Measurements from ENCODE around the gene MICAL3. TPM values are rescaled to one million over a fixed set of nuclear protein-coding genes. Genes with fewer than 3 reads are reported as not detected.

MICAL3 gene
- total RNA-seq, 6 experiments from 2014 or later = 31.5 to 61.8 (median 48.2) TPM

GRCh38 chr22:17946662-17947367 lies 77.5 kb downstream of the MICAL3 start:
- Histone ChIP-seq H3K4me3 (no peak overlapping the region), H3K4me1 (peaks cover 0 to 13% (median 3%) of the 10 kb centered on the region in 4 donors), H3K9me3 (no peaks in the 10 kb centered on the region), H3K36me3 (no peaks in the 10 kb centered on the region), H3K27me3 (no peaks in the 10 kb centered on the region), H3K27ac (no peak overlapping the region)
- ATAC-seq (no peak), DNase-seq (no peak)
- no peak for TF ChIP-seq POLR2A (IDR thresholded peaks at IDR 0.05)
- TF ChIP-seq CTCF (IDR thresholded peaks at IDR 0.05) = no peak
- 62% methylated on average over 4 of the region's 9 CpGs for WGBS (ENCODE audit: insufficient coverage, low coverage, low lambda C conversion rate, missing lambda C conversion rate)
- intact Hi-C loops (cut with DNase I) = no loop called here

- intact Hi-C loops (cut with DNase I) = no loop called here
- ATAC-seq (no peak), DNase-seq (no peak)
- WGBS (ENCODE audit: insufficient coverage, low coverage, low lambda C conversion rate, missing lambda C conversion rate) = 80% methylated on average over 9 of the region's 16 CpGs
- Histone ChIP-seq H3K9me3 (no peaks in the 10 kb centered on the region), H3K36me3 (no peaks in the 10 kb centered on the region), H3K27me3 (no peaks in the 10 kb centered on the region), H3K27ac (no peak overlapping the region), H3K4me1 (peaks cover 0 to 6% (median 3%) of the 10 kb centered on the region in 4 donors), H3K4me3 (no peak overlapping the region)
- TF ChIP-seq CTCF (IDR thresholded peaks at IDR 0.05) = no peak
- TF ChIP-seq POLR2A (IDR thresholded peaks at IDR 0.05) = no peak
Observed at GRCh38 chr22:17945888-17946648, 78.3 kb downstream of the MICAL3 start.

GRCh38 chr22:17945156-17945887 lies 79.0 kb downstream of the MICAL3 start:
- TF ChIP-seq POLR2A (IDR thresholded peaks at IDR 0.05) (no peak), CTCF (IDR thresholded peaks at IDR 0.05) (no peak)
- ATAC-seq (no peak), DNase-seq (no peak)
- 93% methylated on average over 12 of the region's 15 CpGs for WGBS (ENCODE audit: insufficient coverage, low coverage, low lambda C conversion rate, missing lambda C conversion rate)
- intact Hi-C loops (cut with DNase I) = no loop called here
- H3K27ac ChIP-seq = no peak overlapping the region
- H3K36me3 ChIP-seq = no peaks in the 10 kb centered on the region
- H3K4me1 ChIP-seq = no peaks in the 10 kb centered on the region
- no peaks in the 10 kb centered on the region for H3K9me3 ChIP-seq
- H3K4me3 ChIP-seq = no peak overlapping the region
- H3K27me3 ChIP-seq = no peaks in the 10 kb centered on the region

GRCh38 chr22:17944256-17944655 lies 80.1 kb downstream of the MICAL3 start:
- Histone ChIP-seq H3K36me3 (no peaks in the 10 kb centered on the region), H3K9me3 (no peaks in the 10 kb centered on the region), H3K27ac (no peak overlapping the region), H3K4me1 (peaks cover 0 to 2% (median under 1%) of the 10 kb centered on the region in 4 donors), H3K4me3 (no peak overlapping the region), H3K27me3 (no peaks in the 10 kb centered on the region)
- ATAC-seq (no peak), DNase-seq (no peak)
- intact Hi-C loops (cut with DNase I) = no loop called here
- TF ChIP-seq POLR2A (IDR thresholded peaks at IDR 0.05) = no peak
- no peak for TF ChIP-seq CTCF (IDR thresholded peaks at IDR 0.05)
- WGBS (ENCODE audit: insufficient coverage, low coverage, low lambda C conversion rate, missing lambda C conversion rate) = 80% methylated on average over 8 of the region's 9 CpGs
